ENCODE results near the gene CLASRP.
"Not testable (repeated sequence)": the region's sequence is repeated elsewhere in the genome, so short reads cannot be mapped to it uniquely, and the experiment has no call there.

The CLASRP gene

DNA sequence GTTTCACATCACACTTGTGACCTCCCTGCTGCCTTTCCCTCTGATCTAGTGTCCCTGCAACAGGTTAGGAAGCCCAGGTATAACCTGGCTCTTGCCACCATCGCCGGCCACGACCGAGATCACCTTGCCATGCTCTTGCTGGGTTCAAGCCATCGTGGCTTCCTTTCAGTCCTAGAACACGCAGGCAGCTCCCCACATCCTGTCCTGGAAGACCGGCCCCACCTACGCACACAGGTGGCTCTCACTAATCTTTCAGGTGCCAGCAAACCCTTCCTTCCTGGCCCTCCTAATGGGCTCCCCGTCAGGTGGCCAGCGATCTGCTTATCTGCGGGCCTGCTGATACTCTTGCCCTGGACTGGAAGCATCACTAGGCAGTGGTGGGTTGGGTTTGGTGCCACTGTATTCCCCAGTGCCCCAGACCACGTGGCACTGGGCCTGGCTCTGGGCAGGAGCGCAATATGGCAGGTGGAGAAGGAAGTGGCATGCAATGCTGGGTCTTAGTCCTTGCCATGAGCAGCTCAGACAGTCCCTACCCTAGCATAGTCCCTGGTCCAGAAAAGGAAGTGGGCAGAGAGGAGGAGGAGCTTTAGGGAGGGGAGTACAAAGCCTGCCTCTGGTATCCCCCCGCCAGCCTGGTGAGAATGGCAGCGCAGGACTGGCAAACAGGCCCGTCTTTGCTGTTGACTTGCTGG is 66.0 kb downstream of the CLASRP start:
- no peak for DNase-seq

- DNase-seq, result not testable (repeated sequence)
Measured at GRCh38 chr19:45106363-45106762, 67.5 kb downstream of the CLASRP start.

DNA sequence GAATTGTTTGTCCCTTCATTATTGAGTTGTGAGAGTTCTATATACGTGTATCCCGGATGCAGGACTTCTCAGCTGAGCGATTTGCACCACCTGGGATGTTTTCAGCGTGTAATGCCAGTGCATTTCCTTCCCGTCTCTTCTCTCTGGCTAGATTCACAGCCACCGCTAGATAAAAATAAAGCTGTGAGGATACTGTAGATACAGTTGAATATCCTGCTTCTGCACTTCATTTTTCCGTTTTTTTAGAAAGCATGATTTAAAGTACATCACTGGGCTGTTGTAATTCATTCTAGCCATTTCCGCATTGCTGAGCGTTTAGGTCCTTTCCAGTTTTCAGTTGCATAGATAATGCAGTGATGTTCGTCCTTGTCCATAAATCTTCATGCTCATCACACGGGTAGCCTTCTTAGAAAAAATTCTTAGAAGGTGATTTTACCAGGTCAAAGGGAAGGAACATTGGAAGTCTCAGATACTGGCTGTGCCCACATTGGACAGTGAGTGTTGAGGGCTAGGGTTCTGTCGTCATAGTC is 68.8 kb downstream of the CLASRP start:
- DNase-seq, result no peak

DNA sequence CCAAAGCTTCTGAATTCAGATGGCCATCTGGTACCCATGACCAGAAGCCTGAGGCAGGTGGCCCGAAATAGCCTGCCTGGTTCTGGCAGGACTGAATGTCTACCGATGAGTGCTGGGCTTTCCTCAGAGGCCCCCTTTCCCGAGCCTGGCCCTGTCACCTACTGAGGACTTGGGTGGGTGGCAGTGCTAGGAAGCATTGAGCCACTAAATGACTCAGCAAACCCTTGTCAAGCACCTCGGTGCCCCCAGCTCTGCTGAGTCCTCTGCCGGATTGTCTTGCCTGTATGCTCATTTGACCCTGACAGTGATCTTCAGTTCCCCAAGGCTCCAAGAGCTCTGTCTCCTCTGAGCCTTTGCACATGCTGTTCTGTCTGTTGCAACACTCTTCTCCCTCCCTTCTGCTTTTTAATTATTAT is 72.0 kb downstream of the CLASRP start:
- DNase-seq, result no peak

- DNase-seq, result no peak
Measured at GRCh38 chr19:45112111-45112827, 73.4 kb downstream of the CLASRP start.

GRCh38 chr19:45113628-45114027 is 74.8 kb downstream of the CLASRP start:
- peak in 1 of 2 experiments; percentile 32 for DNase-seq

- DNase-seq, result no peak
Measured at GRCh38 chr19:45114116-45114515, 75.3 kb downstream of the CLASRP start.

DNA sequence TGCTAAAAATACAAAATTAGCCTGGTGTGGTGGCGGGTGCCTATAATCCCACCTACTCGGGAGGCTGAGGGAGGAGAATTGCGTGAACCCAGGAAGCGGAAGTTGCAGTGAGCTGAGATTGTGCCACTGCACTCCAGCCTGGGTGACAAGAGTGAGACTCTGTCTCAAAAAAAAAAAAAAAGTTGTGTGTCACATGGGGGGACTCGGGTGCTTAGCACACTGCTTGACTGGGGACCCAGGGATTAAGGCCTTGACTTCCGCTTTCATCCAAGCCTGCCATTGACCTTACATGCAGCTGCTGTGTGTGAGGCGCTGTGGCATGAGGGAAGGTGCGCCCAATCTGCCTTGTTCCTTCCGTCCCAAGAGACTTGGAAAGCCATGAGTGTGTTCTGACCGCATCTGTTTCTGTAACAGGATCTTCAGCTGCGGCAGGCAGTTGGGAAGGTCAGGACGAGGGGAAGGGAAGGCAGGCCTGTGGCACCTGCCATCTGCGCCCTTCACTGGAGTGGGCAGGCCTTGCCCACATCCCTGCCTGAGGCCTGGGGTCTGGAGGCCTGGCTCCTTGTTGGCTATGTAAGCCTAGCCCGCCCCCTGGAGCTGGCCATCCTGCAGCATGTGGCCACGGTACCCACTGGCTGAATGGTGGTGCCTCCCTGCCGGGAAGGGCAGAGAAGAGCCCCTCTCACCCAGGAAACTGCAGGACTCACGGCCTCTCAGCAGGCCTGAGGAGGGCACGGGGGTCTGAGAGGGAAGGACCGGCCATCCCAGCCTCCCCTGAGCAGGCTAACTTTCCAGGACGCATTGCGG is 77.2 kb downstream of the CLASRP start:
- no peak for DNase-seq

DNA sequence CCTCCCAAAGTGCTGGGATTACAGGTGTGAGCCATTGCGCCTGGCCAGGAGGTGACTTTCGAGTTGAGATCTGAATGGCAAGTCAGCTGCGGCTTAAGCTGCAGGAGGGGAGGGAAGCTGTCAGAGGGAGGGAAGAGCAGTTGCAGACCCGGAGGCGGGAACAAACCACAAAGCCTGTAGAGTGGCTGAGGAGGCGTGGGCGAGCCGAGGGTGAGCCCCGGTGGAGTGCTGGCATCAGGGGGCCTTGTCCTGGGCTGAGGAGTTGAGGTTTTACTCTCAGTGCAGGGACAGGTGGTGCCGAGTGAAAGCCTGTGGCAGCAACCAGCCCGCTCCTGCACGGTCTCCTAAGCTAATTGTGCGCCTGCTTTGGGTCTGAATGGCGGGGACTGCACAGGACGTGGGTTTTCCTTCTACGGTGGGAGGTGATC is 78.3 kb downstream of the CLASRP start:
- no peak for DNase-seq

GRCh38 chr19:45117671-45118070 is 78.8 kb downstream of the CLASRP start:
- DNase-seq, result no peak

DNA sequence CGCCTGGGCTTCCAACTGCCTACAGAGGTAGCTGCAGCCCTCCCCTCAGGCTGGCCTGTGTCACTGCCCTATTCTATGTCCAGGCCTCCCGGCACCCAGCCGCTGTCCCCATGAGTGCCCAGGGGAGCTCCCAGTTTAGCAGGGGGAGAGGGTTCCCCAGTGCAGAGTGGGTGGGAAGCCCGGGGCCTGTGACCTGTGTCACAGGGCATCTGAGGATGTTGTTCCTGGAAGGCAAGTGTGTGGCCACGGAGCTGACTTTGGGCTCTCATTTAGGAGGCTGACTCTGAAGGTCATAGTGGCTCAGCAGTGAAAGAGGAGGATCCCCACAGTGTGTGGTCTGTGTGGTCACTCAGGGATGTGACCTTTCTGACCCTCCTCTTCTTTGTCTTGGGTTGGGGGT is 79.3 kb downstream of the CLASRP start:
- DNase-seq, result no peak

- not testable (repeated sequence) for DNase-seq
Measured at GRCh38 chr19:45118591-45119355, 79.9 kb downstream of the CLASRP start.

DNA sequence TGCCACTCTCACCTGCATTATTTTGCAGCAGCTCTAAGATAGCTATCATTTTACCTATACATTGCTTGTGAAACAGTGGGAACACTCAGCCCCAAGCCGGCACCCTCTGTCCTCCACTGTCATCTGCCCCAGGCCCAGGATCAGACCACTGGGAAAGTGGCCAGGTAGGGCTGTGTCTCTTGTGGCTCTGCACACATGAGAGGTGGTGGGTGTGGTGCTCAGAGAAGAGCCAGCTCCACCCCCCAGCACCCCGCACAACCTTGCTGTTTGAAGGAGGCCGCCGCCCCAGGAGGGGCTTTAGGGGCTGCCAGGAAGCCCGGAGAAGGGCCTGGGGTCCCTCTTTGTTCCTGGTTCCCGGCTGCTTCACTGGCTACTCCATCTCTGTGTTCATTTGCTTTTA is 80.7 kb downstream of the CLASRP start:
- DNase-seq, result no peak
